SK-N-SH treated with all-trans-retinoic acid at 6 μM for 48 hours (cell line): Measurements from ENCODE around the gene BRCA2.

Source experiments
- ATAC-seq: fragments of 200-7000 bp; cut with Tn5 transposase; 3 replicates; pipeline ENCODE4 v1.9.1; 2020; ENCODE audit warnings: mild to moderate bottlenecking, moderate library complexity
- ARNTL ChIP-seq: fragments of 450-650 bp; formaldehyde crosslinking; IDR thresholded peaks from 2 replicates; pipeline ENCODE4 v1.5.0; 2020; ENCODE audit warnings: low read depth, mild to moderate bottlenecking, moderate library complexity, borderline replicate concordance
- BACH2 ChIP-seq: fragments of 250-450 bp; sonication (Bioruptor Pico); IDR thresholded peaks from 2 replicates; pipeline ENCODE4 v1.9.0; 2021; ENCODE audit warnings: mild to moderate bottlenecking, borderline replicate concordance
- CSDC2 ChIP-seq: fragments of 250-450 bp; sonication (Bioruptor Pico); IDR thresholded peaks from 2 replicates; pipeline ENCODE4 v1.5.0; 2020; ENCODE audit warnings: mild to moderate bottlenecking, moderate library complexity
- ESRRG ChIP-seq: fragments of 250-450 bp; sonication (Bioruptor Pico); IDR thresholded peaks from 2 replicates; pipeline ENCODE4 v1.6.1; 2021; ENCODE audit warnings: mild to moderate bottlenecking
- ISL1 ChIP-seq: fragments of 250-450 bp; sonication (Bioruptor Pico); IDR thresholded peaks from 2 replicates; pipeline ENCODE4 v2.1.2; 2022; ENCODE audit warnings: mild to moderate bottlenecking, moderate library complexity
- OSR1 ChIP-seq: fragments of 250-450 bp; sonication (Bioruptor Pico); IDR thresholded peaks from 2 replicates; pipeline ENCODE4 v1.8.0; 2022; ENCODE audit warnings: moderate library complexity, mild to moderate bottlenecking, inconsistent platforms
- PPARA ChIP-seq: fragments of 250-450 bp; sonication (Bioruptor Pico); IDR thresholded peaks from 2 replicates; pipeline ENCODE4 v1.5.0; 2020; ENCODE audit warnings: mild to moderate bottlenecking, borderline replicate concordance
- RARB ChIP-seq: fragments of 250-450 bp; sonication (Bioruptor Pico); IDR thresholded peaks from 2 replicates; pipeline ENCODE4 v1.8.0; 2021; ENCODE audit warnings: mild to moderate bottlenecking, moderate library complexity
- SNAI2 ChIP-seq: fragments of 250-450 bp; sonication (Bioruptor Pico); IDR thresholded peaks from 2 replicates; pipeline ENCODE4 v1.5.0; 2020; ENCODE audit warnings: mild to moderate bottlenecking, moderate library complexity
- TCF4 ChIP-seq: fragments of 250-450 bp; sonication (Bioruptor Pico); IDR thresholded peaks from 2 replicates; pipeline ENCODE4 v1.8.0; 2021; ENCODE audit warnings: mild to moderate bottlenecking, moderate library complexity, borderline replicate concordance
- TOX ChIP-seq: fragments of 250-450 bp; sonication (Bioruptor Pico); IDR thresholded peaks from 2 replicates; pipeline ENCODE4 v1.8.0; 2021; ENCODE audit warnings: mild to moderate bottlenecking, moderate library complexity, borderline replicate concordance
- ZFP3 ChIP-seq: fragments of 250-450 bp; sonication (Bioruptor Pico); IDR thresholded peaks from 2 replicates; pipeline ENCODE4 v1.5.0; 2020; ENCODE audit warnings: mild to moderate bottlenecking, moderate library complexity
- ZFP30 ChIP-seq: fragments of 450-650 bp; formaldehyde crosslinking; IDR thresholded peaks from 2 replicates; pipeline ENCODE4 v1.5.0; 2022; ENCODE audit warnings: mild to moderate bottlenecking, moderate library complexity
- ZNF565 ChIP-seq: fragments of 450-650 bp; formaldehyde crosslinking; conservative IDR thresholded peaks from 2 replicates; pipeline ENCODE4 v1.5.0; 2020; ENCODE audit warnings: low read depth, mild to moderate bottlenecking, moderate library complexity
- ZNF70 ChIP-seq: fragments of 450-650 bp; formaldehyde crosslinking; IDR thresholded peaks from 2 replicates; pipeline ENCODE4 v1.5.0; 2020; ENCODE audit warnings: mild to moderate bottlenecking, moderate library complexity
- ZNF8 ChIP-seq: fragments of 450-650 bp; formaldehyde crosslinking; IDR thresholded peaks from 2 replicates; pipeline ENCODE4 v1.5.0; 2020; ENCODE audit warnings: mild to moderate bottlenecking, moderate library complexity
- TF ChIP-seq, protein P1 (sequence below): fragments of 250-450 bp; sonication (Bioruptor Pico); IDR thresholded peaks from 2 replicates; pipeline ENCODE4 v1.5.1; 2021; ENCODE audit warnings: mild to moderate bottlenecking, moderate library complexity
- TF ChIP-seq, protein P2 (sequence below): fragments of 250-450 bp; sonication (Bioruptor Pico); IDR thresholded peaks from 2 replicates; pipeline ENCODE4 v1.8.0; 2020; ENCODE audit warnings: mild to moderate bottlenecking, moderate library complexity, borderline replicate concordance
- TF ChIP-seq, protein P3 (sequence below): fragments of 250-450 bp; sonication (Bioruptor Pico); IDR thresholded peaks from 2 replicates; pipeline ENCODE4 v1.5.0; 2020; ENCODE audit warnings: mild to moderate bottlenecking, moderate library complexity
- TF ChIP-seq, protein P4 (sequence below): fragments of 250-450 bp; sonication (Bioruptor Pico); IDR thresholded peaks from 2 replicates; pipeline ENCODE4 v1.5.1; 2020; ENCODE audit warnings: low read depth, mild to moderate bottlenecking, moderate library complexity
- TF ChIP-seq, protein P5 (sequence below): fragments of 250-450 bp; sonication (Bioruptor Pico); IDR thresholded peaks from 2 replicates; pipeline ENCODE4 v1.8.0; 2021; ENCODE audit warnings: low read depth, mild to moderate bottlenecking, moderate library complexity, borderline replicate concordance

BRCA2 gene

DNA sequence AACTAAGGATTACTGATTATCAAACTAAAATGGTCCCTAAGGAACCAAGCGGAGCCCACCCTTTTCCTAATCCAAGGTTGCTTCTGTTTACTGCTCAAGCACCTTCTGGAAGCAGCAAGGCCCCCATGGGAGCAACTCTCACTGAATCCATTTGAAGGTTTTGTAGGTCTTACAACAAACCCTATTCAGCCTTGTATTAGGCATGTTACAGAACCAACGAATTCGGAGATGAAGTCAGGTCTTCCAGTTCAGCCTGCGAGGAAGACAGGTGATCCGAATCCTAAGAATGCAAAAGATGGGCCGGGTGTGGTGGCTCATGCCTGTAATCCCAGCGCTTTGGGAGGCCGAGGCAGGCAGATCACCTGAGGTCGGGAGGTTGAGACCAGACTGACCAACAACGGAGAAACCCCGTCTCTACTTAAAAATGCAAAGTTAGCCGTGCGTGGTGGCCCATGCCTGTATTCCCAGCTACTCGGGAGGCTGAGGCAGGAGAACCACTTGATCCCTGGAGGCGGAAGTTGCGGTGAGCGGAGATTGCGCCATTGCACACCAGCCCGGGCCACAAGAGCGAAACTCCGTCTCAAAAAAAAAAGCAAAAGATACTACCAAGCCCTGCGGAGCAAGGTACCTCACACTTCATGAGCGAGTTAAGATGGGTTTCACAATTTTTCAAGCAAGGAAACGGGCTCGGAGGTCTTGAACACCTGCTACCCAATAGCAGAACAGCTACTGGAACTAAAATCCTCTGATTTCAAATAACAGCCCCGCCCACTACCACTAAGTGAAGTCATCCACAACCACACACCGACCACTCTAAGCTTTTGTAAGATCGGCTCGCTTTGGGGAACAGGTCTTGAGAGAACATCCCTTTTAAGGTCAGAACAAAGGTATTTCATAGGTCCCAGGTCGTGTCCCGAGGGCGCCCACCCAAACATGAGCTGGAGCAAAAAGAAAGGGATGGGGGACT lies 754 bp upstream of the BRCA2 start:
- peak; percentile 8; the same call in 2 of the 3 replicates for ATAC-seq
- TF ChIP-seq, protein P1, sequence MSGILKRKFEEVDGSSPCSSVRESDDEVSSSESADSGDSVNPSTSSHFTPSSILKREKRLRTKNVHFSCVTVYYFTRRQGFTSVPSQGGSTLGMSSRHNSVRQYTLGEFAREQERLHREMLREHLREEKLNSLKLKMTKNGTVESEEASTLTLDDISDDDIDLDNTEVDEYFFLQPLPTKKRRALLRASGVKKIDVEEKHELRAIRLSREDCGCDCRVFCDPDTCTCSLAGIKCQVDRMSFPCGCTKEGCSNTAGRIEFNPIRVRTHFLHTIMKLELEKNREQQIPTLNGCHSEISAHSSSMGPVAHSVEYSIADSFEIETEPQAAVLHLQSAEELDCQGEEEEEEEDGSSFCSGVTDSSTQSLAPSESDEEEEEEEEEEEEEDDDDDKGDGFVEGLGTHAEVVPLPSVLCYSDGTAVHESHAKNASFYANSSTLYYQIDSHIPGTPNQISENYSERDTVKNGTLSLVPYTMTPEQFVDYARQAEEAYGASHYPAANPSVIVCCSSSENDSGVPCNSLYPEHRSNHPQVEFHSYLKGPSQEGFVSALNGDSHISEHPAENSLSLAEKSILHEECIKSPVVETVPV = no peak
- TF ChIP-seq, protein P2, sequence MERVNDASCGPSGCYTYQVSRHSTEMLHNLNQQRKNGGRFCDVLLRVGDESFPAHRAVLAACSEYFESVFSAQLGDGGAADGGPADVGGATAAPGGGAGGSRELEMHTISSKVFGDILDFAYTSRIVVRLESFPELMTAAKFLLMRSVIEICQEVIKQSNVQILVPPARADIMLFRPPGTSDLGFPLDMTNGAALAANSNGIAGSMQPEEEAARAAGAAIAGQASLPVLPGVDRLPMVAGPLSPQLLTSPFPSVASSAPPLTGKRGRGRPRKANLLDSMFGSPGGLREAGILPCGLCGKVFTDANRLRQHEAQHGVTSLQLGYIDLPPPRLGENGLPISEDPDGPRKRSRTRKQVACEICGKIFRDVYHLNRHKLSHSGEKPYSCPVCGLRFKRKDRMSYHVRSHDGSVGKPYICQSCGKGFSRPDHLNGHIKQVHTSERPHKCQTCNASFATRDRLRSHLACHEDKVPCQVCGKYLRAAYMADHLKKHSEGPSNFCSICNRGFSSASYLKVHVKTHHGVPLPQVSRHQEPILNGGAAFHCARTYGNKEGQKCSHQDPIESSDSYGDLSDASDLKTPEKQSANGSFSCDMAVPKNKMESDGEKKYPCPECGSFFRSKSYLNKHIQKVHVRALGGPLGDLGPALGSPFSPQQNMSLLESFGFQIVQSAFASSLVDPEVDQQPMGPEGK (CRISPR knock-in tag) = no peak
- TF ChIP-seq ZFP3 = no peak
- TF ChIP-seq ESRRG (CRISPR knock-in tag) = no peak
- TF ChIP-seq ZNF70 (CRISPR knock-in tag) = no peak
- no peak for TF ChIP-seq ZFP30 (CRISPR knock-in tag)
- TF ChIP-seq SNAI2 (CRISPR knock-in tag) = no peak
- no peak for TF ChIP-seq BACH2 (CRISPR knock-in tag)
- no peak for TF ChIP-seq CSDC2 (CRISPR knock-in tag)
- no peak for TF ChIP-seq TCF4
- no peak for TF ChIP-seq ARNTL (CRISPR knock-in tag)
- TF ChIP-seq, protein P3, sequence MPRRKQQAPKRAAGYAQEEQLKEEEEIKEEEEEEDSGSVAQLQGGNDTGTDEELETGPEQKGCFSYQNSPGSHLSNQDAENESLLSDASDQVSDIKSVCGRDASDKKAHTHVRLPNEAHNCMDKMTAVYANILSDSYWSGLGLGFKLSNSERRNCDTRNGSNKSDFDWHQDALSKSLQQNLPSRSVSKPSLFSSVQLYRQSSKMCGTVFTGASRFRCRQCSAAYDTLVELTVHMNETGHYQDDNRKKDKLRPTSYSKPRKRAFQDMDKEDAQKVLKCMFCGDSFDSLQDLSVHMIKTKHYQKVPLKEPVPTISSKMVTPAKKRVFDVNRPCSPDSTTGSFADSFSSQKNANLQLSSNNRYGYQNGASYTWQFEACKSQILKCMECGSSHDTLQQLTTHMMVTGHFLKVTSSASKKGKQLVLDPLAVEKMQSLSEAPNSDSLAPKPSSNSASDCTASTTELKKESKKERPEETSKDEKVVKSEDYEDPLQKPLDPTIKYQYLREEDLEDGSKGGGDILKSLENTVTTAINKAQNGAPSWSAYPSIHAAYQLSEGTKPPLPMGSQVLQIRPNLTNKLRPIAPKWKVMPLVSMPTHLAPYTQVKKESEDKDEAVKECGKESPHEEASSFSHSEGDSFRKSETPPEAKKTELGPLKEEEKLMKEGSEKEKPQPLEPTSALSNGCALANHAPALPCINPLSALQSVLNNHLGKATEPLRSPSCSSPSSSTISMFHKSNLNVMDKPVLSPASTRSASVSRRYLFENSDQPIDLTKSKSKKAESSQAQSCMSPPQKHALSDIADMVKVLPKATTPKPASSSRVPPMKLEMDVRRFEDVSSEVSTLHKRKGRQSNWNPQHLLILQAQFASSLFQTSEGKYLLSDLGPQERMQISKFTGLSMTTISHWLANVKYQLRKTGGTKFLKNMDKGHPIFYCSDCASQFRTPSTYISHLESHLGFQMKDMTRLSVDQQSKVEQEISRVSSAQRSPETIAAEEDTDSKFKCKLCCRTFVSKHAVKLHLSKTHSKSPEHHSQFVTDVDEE (CRISPR knock-in tag) = no peak
- TF ChIP-seq ISL1 (CRISPR knock-in tag) = no peak
- TF ChIP-seq, protein P4, sequence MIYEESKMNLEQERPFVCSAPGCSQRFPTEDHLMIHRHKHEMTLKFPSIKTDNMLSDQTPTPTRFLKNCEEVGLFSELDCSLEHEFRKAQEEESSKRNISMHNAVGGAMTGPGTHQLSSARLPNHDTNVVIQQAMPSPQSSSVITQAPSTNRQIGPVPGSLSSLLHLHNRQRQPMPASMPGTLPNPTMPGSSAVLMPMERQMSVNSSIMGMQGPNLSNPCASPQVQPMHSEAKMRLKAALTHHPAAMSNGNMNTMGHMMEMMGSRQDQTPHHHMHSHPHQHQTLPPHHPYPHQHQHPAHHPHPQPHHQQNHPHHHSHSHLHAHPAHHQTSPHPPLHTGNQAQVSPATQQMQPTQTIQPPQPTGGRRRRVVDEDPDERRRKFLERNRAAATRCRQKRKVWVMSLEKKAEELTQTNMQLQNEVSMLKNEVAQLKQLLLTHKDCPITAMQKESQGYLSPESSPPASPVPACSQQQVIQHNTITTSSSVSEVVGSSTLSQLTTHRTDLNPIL = no peak
- TF ChIP-seq ZNF565 (CRISPR knock-in tag) = no peak
- TF ChIP-seq RARB (CRISPR knock-in tag) = no peak
- no peak for TF ChIP-seq TOX (CRISPR knock-in tag)
- TF ChIP-seq OSR1 (CRISPR knock-in tag) = no peak
- TF ChIP-seq, protein P5, sequence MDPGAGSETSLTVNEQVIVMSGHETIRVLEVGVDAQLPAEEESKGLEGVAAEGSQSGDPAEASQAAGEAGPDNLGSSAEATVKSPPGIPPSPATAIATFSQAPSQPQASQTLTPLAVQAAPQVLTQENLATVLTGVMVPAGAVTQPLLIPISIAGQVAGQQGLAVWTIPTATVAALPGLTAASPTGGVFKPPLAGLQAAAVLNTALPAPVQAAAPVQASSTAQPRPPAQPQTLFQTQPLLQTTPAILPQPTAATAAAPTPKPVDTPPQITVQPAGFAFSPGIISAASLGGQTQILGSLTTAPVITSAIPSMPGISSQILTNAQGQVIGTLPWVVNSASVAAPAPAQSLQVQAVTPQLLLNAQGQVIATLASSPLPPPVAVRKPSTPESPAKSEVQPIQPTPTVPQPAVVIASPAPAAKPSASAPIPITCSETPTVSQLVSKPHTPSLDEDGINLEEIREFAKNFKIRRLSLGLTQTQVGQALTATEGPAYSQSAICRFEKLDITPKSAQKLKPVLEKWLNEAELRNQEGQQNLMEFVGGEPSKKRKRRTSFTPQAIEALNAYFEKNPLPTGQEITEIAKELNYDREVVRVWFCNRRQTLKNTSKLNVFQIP (CRISPR knock-in tag) = no peak

DNA sequence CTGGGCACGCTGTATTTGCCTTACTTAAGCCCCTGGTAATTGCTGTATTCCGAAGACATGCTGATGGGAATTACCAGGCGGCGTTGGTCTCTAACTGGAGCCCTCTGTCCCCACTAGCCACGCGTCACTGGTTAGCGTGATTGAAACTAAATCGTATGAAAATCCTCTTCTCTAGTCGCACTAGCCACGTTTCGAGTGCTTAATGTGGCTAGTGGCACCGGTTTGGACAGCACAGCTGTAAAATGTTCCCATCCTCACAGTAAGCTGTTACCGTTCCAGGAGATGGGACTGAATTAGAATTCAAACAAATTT lies 676 bp downstream of the BRCA2 start:
- ATAC-seq = peak; percentile 61
- TF ChIP-seq, protein P5 (CRISPR knock-in tag) = no peak
- TF ChIP-seq, protein P2 (CRISPR knock-in tag) = no peak
- TF ChIP-seq, protein P1 = no peak
- TF ChIP-seq BACH2 (CRISPR knock-in tag) (no peak), PPARA (CRISPR knock-in tag) (no peak), CSDC2 (CRISPR knock-in tag) (no peak), ZNF8 (CRISPR knock-in tag) (no peak), ZNF70 (CRISPR knock-in tag) (no peak), ZNF565 (CRISPR knock-in tag) (no peak), OSR1 (CRISPR knock-in tag) (no peak), ESRRG (CRISPR knock-in tag) (no peak), ARNTL (CRISPR knock-in tag) (no peak), SNAI2 (CRISPR knock-in tag) (no peak), ZFP30 (CRISPR knock-in tag) (no peak)
- TF ChIP-seq, protein P4 = no peak
